GM12872 (cell line): ENCODE data around the gene DZIP1L.

Experiments used
- TF ChIP-seq, protein P1 (sequence below): IDR thresholded peaks from 3 replicates; pipeline ENCODE4 v1.5.1; 2011; ENCODE audit warnings: low read depth, mild to moderate bottlenecking, low read length, moderate library complexity; ENCODE audit not compliant: insufficient read depth

Gene DZIP1L

GRCh38 chr3:138114988-138115971, at the start of gene DZIP1L:
TSS of gene DZIP1L (minus strand) at chr3:138115608. CDS start at chr3:138103971, 11,637 bp downstream.
- TF ChIP-seq, protein P1, sequence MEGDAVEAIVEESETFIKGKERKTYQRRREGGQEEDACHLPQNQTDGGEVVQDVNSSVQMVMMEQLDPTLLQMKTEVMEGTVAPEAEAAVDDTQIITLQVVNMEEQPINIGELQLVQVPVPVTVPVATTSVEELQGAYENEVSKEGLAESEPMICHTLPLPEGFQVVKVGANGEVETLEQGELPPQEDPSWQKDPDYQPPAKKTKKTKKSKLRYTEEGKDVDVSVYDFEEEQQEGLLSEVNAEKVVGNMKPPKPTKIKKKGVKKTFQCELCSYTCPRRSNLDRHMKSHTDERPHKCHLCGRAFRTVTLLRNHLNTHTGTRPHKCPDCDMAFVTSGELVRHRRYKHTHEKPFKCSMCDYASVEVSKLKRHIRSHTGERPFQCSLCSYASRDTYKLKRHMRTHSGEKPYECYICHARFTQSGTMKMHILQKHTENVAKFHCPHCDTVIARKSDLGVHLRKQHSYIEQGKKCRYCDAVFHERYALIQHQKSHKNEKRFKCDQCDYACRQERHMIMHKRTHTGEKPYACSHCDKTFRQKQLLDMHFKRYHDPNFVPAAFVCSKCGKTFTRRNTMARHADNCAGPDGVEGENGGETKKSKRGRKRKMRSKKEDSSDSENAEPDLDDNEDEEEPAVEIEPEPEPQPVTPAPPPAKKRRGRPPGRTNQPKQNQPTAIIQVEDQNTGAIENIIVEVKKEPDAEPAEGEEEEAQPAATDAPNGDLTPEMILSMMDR: peak; percentile 51; the same call in 1 of the 3 replicates

DNA sequence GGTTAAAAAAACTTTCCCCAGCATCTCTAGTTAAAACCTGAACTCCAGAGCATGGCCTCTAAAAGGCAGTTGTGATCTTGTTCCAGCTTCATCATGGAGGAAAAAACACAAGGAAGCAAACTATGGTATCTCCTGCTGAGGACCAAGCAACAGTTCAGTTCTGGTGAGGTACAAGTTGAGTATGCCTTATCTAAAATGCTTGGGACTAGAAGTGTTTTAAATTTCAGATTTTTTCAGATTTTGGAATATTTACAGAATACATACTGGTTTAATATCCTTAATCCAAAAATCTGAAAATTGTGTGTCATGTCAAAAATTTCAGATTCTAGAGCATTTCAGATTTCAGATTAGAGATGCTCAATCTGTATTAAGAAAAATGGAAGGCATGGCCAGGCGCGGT, 49.7 kb upstream of the DZIP1L start:
- TF ChIP-seq, protein P1: no peak

- TF ChIP-seq, protein P1: no peak
Measured at GRCh38 chr3:138157743-138158142, 42.3 kb upstream of the DZIP1L start.

DNA sequence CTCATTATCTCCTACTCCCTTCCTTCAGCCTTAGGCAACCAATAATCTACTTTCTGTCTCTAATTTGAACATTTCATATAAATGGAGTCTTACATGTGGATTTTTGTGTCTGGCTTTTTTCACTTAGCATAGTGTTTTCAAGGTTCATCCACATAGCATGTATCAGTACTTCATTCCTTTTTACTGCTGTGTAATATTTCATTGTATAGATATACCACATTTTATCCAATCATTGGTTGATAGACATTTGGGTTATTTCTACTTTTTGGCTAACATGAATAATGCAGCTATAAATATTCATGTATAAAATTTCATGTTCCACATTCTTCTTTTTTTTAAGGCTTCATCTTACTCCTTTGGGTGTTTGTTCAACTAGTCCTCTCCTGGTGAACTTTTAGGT, 39.1 kb upstream of the DZIP1L start:
- TF ChIP-seq, protein P1: no peak

DNA sequence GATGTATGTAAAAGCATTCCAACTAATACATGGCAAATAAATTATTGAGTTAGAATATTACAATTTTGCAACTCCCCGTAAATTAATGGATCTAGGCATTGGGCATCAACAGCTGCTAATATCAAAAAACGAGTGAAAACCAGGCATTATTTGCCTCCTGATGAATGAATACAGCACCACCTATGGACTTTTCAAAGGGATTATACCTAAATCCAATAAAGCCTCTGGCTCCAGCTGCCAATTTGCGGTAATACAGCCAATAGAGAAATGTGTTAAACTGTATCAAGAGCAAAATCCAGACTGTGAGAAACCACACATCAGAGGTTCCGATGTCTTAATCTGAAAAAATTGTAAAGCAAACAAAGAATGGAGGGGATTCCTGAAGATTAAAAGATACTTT, 33.1 kb upstream of the DZIP1L start:
- TF ChIP-seq, protein P1: no peak

- TF ChIP-seq, protein P1: no peak
Measured at GRCh38 chr3:138140940-138141339, 25.5 kb upstream of the DZIP1L start.

- TF ChIP-seq, protein P1: no peak
Measured at GRCh38 chr3:138139691-138140090, 24.3 kb upstream of the DZIP1L start.
